GM20000 (cell line): ENCODE measurements around the gene EPS8L1.
A peak's percentile ranks its signal among the peaks of the same experiment; 100 is the strongest.

Experiments
- DNase-seq: peaks from one replicate; pipeline ENCODE4 v3.0.0; 2012; ENCODE audit warnings: low spot score
- CTCF ChIP-seq: IDR thresholded peaks from 2 replicates; pipeline ENCODE4 v1.5.1; 2012; ENCODE audit warnings: mild to moderate bottlenecking, control low read depth; ENCODE audit errors: extremely low read depth, missing control alignments

The EPS8L1 gene

DNA sequence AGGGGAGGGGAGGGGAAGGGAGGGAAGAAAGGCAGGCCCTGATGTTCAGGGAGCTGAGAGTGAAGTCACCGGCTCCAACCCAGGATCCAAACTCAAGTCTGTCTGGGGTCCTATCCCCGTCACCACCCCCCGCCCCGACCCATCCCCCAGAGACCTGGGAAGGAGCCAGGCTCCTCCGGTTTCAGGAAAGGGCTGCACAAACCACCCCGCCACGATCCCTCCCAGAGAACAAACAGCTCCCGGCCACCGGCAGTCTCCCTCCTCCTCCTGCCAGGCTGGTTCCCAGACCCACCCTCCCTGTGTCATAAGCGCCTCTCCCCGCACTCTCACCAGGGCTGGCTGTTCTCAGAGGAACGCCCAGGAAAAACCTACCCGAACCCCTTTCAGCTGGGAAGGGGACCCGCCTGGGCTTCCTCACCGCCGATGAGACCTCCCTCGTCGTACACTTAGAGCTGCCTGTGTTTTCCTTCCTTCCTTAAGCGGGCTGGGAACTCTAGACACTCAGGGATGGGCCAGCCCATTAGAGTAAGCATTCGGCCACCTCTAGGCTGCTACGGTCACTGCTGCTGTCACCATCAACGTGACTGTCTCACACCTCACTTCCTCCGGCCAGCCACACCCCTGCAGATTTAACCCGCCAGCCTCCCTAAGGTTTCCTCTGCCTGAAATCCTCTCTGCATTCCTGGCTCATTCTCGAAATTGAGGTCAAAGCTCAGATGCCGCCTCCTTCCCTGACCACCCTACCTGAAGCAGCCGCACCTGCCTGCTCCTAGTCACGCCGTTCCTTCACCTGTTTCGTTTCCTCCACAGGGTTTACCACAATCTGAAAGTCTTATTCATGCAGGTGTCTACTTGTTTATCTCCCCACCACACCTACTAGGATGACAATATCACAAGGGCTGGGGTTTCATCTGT is 6.5 kb upstream of the EPS8L1 start:
- TF ChIP-seq CTCF, result no peak
- DNase-seq, result peak; percentile 60

GRCh38 chr19:55069865-55070197 is 5.8 kb upstream of the EPS8L1 start:
- no peak for DNase-seq
- no peak for TF ChIP-seq CTCF

GRCh38 chr19:55070466-55071128 is 5.1 kb upstream of the EPS8L1 start:
- no peak for TF ChIP-seq CTCF
- no peak for DNase-seq

DNA sequence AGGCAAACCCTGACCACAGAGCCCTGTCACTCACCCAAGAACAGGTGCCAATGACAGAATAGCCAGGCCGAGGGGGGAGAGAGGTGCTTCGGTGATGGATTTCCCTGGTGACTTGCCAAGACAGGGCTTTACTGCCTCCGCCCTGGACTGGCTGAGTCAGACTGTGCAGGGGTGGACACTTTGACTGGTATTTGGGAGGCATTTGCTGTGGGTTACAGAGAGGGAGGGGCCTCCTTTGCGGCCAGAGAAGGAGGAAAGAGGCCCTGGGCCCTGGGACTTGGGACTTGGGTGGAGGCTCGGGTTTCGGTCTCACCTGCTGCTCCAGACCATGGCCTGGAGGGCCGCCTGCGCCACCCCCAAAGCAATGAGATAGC is 4.6 kb upstream of the EPS8L1 start:
- DNase-seq, result no peak

DNA sequence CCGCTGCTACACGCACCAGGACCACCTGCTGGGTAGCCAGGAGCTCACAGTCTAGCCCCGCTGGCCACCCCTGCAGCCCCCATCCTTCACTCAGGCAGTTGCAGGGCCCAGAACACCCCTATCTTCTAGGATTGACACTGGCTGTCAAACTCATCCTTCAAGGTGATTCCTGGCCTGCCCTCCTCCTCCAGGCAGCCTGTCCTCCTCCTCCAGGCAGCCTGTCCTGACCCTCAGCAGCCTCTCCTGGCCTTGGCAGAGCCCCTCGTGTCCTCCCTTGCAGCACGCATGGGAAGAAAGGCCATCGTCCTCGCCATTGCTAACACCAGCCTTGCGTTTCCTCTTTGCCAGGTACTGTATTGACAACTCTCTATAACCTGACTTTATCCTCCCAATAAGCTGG is 3.8 kb upstream of the EPS8L1 start:
- DNase-seq, result no peak
- no peak for TF ChIP-seq CTCF

More for the DNA sequence above, 4.6 kb upstream of the EPS8L1 start:
- TF ChIP-seq CTCF, result no peak

DNA sequence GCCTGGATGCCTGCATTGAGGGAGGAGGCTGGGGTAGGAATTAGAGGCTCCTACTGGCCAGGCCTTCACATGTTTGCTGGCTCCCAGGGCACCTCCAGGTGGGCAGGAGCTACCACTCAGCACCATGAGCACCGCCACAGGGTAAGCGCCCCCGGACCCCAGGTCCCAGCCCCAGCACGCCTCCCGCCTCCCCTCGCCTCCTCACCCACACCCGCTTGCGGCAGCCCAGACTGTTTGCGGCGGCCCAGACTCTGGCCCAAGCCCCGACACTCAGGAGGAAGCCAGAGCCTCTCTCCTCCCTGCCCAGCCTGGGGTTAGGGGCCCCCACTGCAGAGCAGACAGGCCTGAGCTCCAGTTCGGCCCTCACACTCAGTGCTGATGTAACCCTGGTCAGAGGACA is 652 bp downstream of the EPS8L1 start:
- DNase-seq, result no peak
- TF ChIP-seq CTCF, result no peak

GRCh38 chr19:55077106-55077505 is 1.4 kb downstream of the EPS8L1 start:
- DNase-seq, result no peak
- no peak for TF ChIP-seq CTCF
